CD4-positive, alpha-beta T cell treated with Interleukin-4 for 4 hours (primary cell): ENCODE data around the gene GRK4.
"Not testable (repeated sequence)": the region's sequence is repeated elsewhere in the genome, so short reads cannot be mapped to it uniquely, and the experiment has no call there.

ENCODE experiments used
- DNase-seq: peaks from one replicate; pipeline ENCODE4 v3.0.0-alpha.2; 2020

The GRK4 gene

GRCh38 chr4:2942532-2943363 lies 20.6 kb upstream of the GRK4 start:
- DNase-seq, result peak; percentile 27

- no peak for DNase-seq
Observed at GRCh38 chr4:2943364-2944090, 19.8 kb upstream of the GRK4 start.

DNA sequence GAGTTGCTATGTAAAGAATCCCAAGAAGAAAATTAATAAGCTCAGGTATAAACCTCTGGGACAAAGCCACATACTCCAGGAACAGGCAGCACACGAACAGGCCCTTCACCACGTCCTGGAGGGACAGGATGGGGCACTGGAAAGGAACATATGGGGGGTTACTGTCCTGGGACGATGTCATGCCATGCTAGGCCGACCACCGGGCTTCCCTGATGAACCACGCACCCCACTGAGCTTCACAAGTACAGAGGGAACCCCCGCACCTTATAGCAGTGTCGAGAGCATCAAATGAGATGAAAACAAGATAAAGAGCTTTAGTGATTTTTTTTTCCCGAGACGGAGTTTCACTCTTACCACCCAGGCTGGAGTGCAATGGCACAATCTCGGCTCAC lies 19.3 kb upstream of the GRK4 start:
- DNase-seq, result no peak

DNA sequence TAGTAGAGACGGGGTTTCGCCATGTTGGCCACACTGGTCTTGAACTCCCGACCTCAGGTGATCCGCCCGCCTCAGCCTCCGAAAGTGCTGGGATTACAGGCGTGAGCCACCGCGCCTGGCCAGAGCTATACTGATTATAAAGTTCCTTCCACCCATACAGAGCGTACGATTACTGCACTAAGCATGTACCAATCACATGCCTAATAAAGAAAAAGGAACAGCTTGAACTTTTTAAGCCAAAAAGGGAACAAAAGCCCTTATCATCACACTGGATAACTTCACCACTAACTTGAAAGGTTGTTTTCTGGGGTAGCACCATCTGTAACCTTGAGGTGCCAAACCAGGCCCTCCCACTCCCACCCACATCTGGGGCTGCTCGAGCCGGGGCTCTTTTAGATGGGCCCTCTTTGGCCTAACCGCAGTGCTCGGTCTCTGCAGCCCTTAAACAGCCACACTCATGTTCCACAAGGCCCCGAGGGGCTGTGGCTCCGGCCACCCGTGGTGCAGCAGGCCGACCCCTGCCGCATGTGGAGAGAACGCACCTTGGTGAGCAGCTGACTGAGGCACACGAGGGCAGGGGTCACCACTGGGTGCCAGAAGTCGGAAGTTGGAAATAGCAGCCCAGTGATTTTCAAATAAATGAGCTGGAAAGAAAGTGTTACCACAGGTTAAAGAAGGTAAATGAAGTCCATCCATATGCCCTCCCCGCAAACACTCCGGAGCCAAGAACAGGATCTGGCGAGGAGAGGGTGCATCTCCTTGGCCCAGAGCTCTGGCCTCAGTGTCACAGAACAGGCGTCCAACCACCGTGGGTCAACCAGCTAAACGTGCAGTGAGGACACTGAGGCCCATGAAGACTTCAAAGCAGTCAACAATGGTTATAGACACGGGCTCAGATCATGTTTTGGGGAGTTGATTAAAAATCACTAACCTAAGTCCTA lies 18.5 kb upstream of the GRK4 start:
- no peak for DNase-seq

DNA sequence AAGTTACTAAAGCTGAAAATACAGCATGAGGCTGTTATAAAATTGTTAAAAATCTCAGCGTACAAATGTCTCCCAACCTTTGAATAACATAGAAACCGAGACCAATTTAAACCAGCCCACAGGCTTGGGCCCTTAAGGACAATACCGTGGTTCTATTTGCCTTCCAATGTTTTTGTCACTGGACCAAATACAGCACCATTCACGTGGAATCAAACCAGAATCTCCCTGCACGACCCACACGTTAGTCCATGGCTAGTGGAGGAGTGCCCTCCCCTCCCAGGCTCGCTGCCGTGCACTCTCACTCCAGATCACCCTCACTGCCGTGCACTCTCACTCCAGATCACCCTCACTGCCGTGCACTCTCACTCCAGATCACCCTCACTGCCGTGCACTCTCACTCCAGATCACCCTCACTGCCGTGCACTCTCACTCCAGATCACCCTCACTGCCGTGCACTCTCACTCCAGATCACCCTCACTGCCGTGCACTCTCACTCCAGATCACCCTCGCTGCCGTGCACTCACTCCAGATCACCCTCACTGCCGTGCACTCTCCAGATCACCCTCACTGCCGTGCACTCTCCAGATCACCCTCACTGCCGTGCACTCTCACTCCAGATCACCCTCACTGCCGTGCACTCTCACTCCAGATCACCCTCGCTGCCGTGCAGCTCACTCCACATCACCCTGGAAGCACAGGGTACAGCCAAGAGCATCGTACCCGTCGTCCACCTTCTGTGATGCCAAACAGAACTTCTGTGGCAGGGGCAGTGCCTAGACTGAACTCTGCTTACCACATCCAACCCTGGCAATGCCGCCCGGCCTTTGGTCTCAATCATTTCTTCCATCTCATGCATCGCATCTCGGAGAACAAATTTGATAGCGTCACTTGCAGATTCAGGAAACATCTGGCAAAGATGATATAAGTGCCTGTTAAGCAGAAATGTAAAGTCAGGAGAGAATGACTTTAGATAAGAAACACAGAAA lies 17.5 kb upstream of the GRK4 start:
- not testable (repeated sequence) for DNase-seq

DNA sequence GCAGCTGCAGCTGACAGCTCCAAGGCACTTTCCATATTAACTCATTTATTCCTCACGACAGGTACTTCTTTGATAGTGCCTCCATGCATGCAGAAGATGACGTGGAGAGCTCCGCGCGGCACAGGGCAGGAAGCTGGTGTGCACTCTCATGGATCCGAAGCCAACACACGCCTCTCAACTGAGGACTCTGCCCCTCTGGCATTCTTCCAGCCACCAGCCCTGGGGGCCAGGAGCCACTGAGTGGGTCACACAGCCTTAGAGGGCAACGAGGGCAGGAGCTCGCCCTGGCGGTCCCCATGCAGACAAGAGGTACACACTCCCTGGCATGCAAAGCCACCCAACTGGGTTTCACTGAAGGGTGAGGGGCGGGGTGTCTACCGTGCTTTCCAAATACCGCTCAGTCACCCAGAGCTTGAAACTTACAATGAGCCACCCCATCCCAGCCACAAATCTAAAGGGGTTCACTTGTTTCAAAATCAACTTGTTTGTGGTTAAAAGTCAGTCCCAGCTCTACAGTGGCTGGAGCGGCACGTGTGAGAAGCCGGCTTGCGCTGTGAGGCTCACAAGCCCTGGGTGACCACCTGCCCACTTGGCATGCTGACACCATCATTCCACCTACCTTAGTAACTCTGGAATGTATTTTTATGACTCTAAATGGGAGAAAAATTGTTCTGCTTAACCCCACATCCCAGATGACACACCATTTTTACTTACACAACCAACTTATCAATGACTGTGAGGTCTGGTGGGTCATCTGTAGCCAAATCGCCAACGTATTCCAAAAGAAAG lies 16.4 kb upstream of the GRK4 start:
- DNase-seq, result no peak

- no peak for DNase-seq
Observed at GRCh38 chr4:2947926-2948325, 15.4 kb upstream of the GRK4 start.

GRCh38 chr4:2948895-2949781 lies 14.2 kb upstream of the GRK4 start:
- DNase-seq, result no peak

DNA sequence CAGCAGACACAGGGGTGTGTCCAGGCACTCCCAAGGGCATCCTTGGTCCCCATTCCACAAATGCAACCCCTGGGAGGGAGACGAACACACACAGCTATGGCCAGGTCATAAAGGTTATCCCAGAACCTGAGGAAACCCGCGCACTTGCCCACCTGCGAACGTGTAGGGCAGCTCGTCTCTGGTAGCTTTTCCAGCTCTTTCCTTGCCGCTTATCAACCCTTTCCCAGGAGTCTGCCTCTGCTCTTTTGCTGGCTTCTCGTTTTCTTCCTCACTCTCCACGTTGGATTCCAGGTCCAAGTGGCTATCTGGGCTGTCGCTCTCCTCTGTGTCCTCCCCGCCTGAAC lies 13.6 kb upstream of the GRK4 start:
- DNase-seq, result no peak

DNA sequence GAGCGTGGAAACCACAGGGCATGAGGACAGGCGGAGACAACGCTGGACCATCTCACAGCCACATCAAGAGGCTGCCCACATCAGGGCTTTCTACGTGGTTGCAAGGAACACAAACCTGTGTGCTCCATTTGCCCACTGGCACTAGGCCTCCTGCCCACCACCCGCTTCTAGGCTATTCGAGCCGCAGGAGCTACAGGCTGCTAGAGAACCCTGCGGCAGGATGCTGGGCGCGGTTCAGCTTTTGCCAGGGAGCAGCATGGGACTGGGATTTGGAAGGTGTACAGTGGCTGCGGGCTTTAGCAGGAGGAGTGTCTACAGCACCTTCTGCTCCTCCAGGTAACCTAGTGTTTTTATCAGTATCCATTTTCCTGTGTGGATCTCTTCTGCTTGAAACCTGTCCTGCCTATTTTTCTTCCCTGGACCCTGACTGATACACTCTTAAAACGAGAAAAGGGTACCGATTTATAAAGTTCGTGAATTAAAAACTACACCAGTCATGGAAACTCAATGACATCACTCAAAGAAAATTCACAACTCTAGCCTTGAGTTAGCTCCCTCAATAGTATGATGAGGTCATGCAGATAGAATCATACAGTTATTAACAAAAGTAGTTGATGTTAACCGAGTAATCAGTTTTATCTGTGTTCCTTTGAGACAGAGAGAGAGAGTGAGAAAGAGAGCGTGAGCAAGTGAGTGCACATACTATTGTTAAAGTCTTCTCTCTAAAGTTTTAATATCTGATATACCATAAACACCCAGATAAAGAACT lies 13.0 kb upstream of the GRK4 start:
- DNase-seq, result no peak

DNA sequence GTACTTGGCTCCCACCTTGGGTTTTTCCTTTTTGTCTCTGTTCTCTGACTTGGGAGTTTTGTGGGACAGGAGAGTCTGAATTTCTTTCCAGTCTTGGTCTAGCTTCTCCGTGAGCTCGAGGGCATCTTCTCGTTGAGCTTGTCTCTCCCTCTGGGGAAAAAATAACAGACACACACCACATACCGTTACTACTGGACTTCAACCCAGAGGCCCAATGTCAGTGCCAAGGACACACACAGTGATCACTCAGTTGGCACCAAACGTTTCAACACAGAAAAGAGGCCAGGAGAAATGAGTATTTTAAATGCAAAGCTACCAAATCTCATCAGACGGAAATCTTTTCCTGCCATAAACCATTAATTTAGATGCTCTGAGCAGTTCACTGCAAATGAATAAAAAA lies 9.9 kb upstream of the GRK4 start:
- no peak for DNase-seq

DNA sequence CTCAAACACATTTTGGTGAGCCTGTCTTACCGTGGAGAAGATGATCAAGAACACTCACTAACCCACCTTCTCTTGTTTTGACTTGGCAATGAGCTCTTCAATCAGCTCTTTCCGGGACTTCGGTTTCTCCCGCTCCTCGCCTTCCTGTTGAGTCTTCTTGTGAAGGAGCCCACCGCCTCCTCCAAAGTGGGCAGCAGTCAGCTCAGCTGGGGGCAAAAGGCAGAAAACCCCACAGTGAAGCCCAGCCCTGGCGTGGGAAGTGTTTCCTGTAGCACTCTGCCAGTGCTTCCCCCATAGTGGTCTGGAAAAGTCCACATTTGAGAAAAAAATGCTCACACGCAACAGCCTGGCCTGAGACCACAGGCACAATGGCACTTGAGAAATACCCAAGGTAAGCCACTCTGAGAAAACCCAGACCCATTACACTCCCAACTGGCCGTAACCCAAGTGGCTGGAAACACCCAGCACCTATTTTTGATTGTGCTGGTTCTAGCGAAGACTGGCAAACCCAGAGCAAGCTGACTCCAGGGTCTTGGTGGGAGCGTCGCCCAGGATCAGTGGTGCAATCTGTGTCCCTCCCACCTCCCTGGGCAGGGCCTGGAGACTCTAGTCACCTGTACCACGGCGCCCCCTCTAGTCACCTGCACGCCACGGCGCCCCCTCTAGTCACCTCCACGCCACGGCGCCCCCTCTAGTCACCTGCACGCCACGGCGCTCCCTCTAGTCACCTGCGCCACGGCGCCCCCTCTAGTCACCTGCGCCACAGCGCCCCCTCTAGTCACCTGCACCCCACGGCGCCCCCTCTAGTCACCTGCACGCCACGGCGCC lies 8.8 kb upstream of the GRK4 start:
- DNase-seq, result peak; percentile 51

DNA sequence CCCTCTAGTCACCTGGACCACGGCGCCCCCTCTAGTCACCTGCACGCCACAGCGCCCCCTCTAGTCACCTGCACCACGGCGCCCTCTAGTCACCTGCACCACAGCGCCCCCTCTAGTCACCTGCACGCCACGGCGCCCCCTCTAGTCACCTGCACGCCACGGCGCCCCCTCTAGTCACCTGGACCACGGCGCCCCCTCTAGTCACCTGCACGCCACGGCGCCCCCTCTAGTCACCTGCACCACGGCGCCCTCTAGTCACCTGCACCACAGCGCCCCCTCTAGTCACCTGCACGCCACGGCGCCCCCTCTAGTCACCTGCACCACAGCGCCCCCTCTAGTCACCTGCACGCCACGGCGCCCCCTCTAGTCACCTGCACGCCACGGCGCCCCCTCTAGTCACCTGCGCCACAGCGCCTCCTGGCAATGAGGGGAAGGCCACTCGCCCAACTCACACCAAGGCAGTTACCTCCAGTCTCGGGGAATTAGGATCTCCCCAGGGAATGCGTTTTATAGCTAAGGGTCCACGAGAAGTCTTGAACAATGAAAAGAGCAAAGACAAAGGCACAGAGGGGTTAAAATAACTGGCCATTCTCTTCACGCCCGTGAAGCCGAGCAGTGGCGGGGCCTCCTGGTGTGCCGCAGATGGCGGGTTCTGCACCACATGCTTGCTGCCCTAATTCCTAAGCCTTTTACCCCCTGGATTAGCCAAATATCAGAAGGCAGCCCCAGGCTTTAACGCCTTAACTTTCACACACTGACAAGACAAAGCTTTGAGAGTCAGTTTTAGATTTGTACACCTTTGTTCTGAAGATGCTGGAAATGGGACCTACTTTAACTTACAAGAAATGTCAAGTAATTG lies 8.0 kb upstream of the GRK4 start:
- DNase-seq, result not testable (repeated sequence)

DNA sequence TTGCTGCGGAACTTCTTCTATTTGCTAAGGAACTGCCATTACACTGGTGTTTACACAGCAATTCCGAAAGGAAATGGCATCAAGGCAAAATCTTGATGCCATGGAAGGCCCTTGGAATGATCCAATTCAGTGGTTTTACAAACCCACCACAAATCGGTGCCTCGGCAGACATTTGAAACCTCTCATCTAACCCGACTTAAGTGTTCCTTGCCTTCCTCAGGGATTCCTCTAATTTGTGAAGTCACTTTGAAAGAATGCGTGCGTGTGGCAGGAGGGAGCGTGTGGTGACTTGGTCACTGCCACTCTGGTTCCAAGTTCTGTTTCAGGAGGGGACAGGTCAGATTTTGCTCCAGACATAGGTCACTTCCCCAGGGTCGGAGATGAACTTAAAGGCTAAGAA lies 4.9 kb upstream of the GRK4 start:
- DNase-seq, result no peak

DNA sequence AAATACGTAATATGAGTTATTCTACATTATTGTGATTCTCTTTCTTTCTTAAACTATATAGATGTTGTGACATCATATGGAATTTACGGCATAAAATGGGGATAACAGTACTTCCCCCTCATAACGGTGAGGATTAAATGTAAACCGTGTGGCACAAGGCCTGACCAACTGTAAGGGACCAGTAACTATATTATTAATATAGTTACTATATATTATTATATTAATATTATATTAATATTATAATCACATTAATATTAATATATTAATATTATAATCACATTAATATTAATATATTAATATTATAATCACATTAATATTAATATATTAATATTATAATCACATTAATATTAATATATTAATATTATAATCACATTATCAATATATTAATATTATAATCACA lies 2.9 kb upstream of the GRK4 start:
- not testable (repeated sequence) for DNase-seq

DNA sequence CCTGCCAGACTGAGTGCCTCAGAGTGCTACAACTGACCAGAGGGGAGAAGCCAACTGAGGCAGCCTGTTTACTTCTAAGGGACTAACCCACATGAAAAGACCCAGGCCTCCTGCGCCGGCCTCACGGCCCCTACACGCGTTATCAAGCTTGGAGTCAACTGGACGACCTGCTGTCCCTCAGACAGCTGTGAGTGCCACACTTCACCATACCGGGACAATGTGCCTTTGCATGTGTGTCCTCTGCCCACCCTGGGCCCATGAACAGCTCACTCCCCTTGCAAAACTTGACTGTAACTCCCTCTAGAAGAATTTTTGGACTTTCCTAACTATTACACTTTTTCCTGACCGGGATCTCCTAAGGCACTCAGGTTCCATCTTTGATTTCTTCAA lies 2.0 kb upstream of the GRK4 start:
- no peak for DNase-seq

DNA sequence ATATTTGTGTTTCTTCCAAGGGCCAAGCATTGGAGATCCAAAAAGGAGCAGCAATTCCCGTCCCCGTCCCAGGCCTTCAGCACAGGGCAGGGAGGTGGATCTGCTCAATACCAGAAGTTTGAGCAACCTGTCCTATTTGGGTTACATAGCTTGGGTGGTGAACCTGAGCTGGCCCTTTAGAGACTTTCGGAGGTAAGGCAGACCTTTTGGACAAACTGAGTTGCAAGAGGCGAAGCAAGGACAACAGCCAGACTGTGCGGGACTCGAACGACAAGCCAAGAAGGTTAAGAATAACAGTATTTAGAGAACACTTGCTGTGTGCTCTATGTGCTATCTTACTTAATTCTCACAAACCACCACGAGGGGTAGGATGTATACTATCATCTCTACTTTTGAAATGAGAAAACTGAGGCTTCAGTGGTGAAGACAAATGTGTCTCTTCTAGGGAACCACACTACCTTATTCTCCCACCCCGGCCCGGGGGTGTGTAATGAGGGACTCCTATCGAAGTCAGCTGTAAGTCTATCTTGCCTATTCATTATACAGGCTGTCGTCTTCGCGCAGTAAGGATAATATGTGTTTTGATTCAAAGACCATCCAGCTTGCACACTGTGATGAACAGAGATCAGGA lies 1.4 kb upstream of the GRK4 start:
- peak; percentile 27 for DNase-seq
